GM20000 (cell line): ENCODE data around the gene STX8.

ENCODE experiments used
- DNase-seq: peaks from one replicate; pipeline ENCODE4 v3.0.0; 2012; ENCODE audit warnings: low spot score
- TF ChIP-seq, protein P1 (sequence below): IDR thresholded peaks from 2 replicates; pipeline ENCODE4 v1.5.1; 2012; ENCODE audit warnings: mild to moderate bottlenecking, control low read depth; ENCODE audit errors: extremely low read depth, missing control alignments

Gene STX8

DNA sequence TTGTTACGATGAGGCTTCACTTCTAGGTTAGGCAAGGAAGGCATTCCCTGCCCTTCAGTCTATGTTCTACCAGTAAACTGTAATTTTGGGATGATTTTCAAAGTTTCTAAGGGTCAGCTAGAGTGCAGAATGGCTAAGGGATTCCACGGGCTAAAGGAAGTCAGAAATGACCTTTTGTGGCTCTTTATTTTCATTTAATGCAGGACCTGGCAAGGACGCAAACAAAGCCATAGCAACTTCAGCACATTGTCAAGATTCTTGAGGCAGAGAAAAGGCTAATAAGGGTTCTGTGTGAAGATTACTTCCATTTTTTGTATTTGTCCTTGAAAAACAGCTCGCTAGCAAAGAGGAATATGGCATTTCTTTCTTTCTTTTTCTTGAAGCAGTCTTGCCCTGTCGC is 76.6 kb downstream of the STX8 start:
- TF ChIP-seq, protein P1, sequence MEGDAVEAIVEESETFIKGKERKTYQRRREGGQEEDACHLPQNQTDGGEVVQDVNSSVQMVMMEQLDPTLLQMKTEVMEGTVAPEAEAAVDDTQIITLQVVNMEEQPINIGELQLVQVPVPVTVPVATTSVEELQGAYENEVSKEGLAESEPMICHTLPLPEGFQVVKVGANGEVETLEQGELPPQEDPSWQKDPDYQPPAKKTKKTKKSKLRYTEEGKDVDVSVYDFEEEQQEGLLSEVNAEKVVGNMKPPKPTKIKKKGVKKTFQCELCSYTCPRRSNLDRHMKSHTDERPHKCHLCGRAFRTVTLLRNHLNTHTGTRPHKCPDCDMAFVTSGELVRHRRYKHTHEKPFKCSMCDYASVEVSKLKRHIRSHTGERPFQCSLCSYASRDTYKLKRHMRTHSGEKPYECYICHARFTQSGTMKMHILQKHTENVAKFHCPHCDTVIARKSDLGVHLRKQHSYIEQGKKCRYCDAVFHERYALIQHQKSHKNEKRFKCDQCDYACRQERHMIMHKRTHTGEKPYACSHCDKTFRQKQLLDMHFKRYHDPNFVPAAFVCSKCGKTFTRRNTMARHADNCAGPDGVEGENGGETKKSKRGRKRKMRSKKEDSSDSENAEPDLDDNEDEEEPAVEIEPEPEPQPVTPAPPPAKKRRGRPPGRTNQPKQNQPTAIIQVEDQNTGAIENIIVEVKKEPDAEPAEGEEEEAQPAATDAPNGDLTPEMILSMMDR: no peak
- no peak for DNase-seq

DNA sequence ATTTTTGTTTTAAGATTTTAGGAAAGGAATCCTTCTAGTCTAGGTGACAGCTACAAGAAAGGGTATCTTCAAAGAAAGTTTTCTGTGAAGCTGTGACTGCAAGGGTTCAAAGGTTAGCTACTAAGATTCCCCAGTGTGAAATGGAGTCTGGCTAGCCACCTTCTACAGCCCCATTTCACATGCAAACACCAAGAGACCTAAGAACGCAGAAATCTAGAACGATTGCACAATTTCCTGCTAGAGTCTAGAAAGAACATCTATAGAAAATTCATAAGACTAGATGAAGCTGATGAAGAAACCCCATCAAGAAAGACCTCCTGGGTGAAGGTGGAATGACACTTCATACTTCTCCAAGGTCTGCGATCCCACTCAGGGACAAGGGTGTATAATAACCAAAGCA is 77.1 kb downstream of the STX8 start:
- DNase-seq: no peak
- TF ChIP-seq, protein P1: no peak

GRCh38 chr17:9488556-9488955 is 87.1 kb downstream of the STX8 start:
- no peak for DNase-seq
- TF ChIP-seq, protein P1: no peak

GRCh38 chr17:9487406-9487805 is 88.2 kb downstream of the STX8 start:
- TF ChIP-seq, protein P1: no peak
- no peak for DNase-seq

- no peak for DNase-seq
- TF ChIP-seq, protein P1: no peak
Measured at GRCh38 chr17:9484789-9485188, 90.8 kb downstream of the STX8 start.

GRCh38 chr17:9479964-9480363 is 95.7 kb downstream of the STX8 start:
- no peak for DNase-seq

DNA sequence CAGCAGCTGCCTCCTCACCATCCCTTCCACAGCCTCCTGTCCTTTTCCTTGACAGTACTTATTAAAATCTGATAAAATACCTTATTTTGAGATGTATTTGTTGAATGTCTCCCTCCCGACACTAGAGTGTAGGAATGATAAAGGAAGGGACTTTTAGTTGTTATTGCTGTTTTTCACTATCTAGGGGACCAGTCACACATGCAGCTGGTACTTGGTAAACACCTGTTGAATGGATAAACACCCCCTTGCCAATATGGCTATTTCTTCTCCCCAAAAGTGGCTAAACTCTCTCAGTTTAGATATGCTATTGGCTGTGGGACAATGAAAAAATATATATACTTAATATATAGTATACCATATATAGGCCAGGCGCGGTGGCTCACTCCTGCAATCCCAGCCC is 96.7 kb downstream of the STX8 start:
- no peak for DNase-seq
- TF ChIP-seq, protein P1: no peak

More at GRCh38 chr17:9479964-9480363, 95.7 kb downstream of the STX8 start:
- TF ChIP-seq, protein P1: no peak
